Endodermal cell (in vitro differentiated cells): Measurements from ENCODE around the gene CDC42BPB. TPM values are rescaled to one million over a fixed set of nuclear protein-coding genes. Genes with fewer than 3 reads are reported as not detected.

ENCODE experiments used
- DNase-seq: peaks from one replicate; pipeline ENCODE4 v3.0.0-alpha.2; 2017
- H3K27ac ChIP-seq: 2 replicates; pipeline ENCODE4 v1.5.1; 2013; ENCODE audit warnings: mild to moderate bottlenecking, low read depth, low read length, moderate library complexity
- H3K27me3 ChIP-seq: 2 replicates; pipeline ENCODE4 v1.6.1; 2013; ENCODE audit warnings: mild to moderate bottlenecking, low read length, moderate library complexity; ENCODE audit not compliant: insufficient read depth, control insufficient read depth, poor library complexity, severe bottlenecking
- H3K36me3 ChIP-seq: 2 replicates; pipeline ENCODE4 v1.7.0; 2013; ENCODE audit warnings: mild to moderate bottlenecking, low read length, moderate library complexity; ENCODE audit not compliant: control insufficient read depth, insufficient read depth
- H3K4me1 ChIP-seq: one replicate; pipeline ENCODE4 v1.7.0; 2013; ENCODE audit warnings: low read length; ENCODE audit not compliant: control insufficient read depth, insufficient read depth
- H3K4me3 ChIP-seq: 2 replicates; pipeline ENCODE4 v1.5.1; 2013; ENCODE audit warnings: mild to moderate bottlenecking, low read length, moderate library complexity
- H3K9ac ChIP-seq: 2 replicates; pipeline ENCODE4 v1.6.1; 2013; ENCODE audit warnings: mild to moderate bottlenecking, low read length, moderate library complexity; ENCODE audit not compliant: poor library complexity, severe bottlenecking; ENCODE audit errors: extremely low read depth
- H3K9me3 ChIP-seq: 2 replicates; pipeline ENCODE4 v1.6.1; 2013; ENCODE audit warnings: mild to moderate bottlenecking, low read length, moderate library complexity; ENCODE audit not compliant: control insufficient read depth
- H3K27ac Mint-ChIP-seq: 2 replicates; pipeline ENCODE4 v1.8.0; 2020; ENCODE audit warnings: mixed read lengths
- H3K27me3 Mint-ChIP-seq: 2 replicates; pipeline ENCODE4 v1.8.0; 2021; ENCODE audit warnings: mild to moderate bottlenecking, mixed read lengths; ENCODE audit not compliant: insufficient read depth
- H3K36me3 Mint-ChIP-seq: 2 replicates; pipeline ENCODE4 v1.8.0; 2020; ENCODE audit warnings: low read depth, mixed read lengths
- H3K4me1 Mint-ChIP-seq: 2 replicates; pipeline ENCODE4 v1.8.0; 2020; ENCODE audit warnings: mixed read lengths
- H3K4me3 Mint-ChIP-seq: 2 replicates; pipeline ENCODE4 v1.8.0; 2020; ENCODE audit warnings: mild to moderate bottlenecking, moderate library complexity, mixed read lengths
- H3K9me3 Mint-ChIP-seq: 2 replicates; pipeline ENCODE4 v1.8.0; 2020; ENCODE audit warnings: mild to moderate bottlenecking, mixed read lengths
- WGBS, 2 experiments: methylation state at CpG; one replicate each; pipeline versions ENCODE4 v1.1.5 to v1.1.7; 2013; ENCODE audit warnings: missing lambda C conversion rate in 2 of 2, mixed read lengths in 1 of 2; ENCODE audit not compliant: insufficient coverage in 1 of 2, insufficient read length in 1 of 2; 5-methylcytosine and 5-hydroxymethylcytosine counted together
- total RNA-seq, 2 donors: library from RNA; stranded (reverse); fragmentation: NEBNext Ultra II Directional in 1 of 2; extraction: Animal tissue kit (Norgen Biotek cat#: 25700) in 1 of 2; gene quantifications; 2 replicates in 1 of 2; 3 replicates in 1 of 2; pipeline ENCODE4 v1.2.1, GENCODE V29; 2021
- TF ChIP-seq, protein P1 (sequence below): fragments of 200-600 bp; sonication (generic); conservative IDR thresholded peaks from 2 replicates; pipeline ENCODE4 v1.5.0; 2021; ENCODE audit warnings: antibody characterized with exemption, mild to moderate bottlenecking

CDC42BPB gene
- total RNA-seq, 2 donors from 2014 or later: 120 to 123 TPM

DNA sequence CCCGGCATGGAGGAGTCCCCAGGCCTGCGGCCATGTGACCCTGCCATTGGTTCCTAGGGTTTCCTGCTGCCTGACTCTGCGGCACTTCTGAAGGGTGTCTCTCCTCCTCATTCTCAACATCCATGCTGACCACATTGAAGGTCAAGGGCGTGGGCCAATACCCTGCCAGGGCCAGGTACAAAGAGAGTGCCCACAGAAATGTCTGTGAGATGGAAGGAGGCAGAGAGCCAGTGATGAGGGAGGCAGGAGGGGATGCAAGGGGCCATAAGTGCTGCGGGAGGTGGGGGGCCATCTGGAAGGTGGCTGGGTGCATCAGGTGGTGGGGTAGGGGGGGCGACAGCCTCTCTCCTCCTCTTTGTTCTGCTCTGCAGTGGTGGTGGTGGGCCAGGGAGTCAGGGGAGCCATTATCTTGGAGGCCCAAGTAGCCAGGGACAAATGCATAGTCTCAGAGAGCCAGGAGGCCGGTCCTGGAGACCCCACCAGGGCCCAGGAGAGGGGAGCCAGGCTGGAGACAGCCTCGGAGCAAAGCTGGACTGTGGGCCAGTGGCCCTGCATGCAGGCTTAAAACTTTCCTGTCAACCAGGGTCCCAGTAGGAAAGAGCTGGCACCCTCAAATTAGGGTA lies 13.0 kb upstream of the CDC42BPB start:
- Histone ChIP-seq H3K4me1 (no peaks in the 10 kb centered on the region), H3K9me3 (no peaks in the 10 kb centered on the region), H3K4me3 (no peak overlapping the region), H3K27me3 (no peaks in the 10 kb centered on the region), H3K9ac (no peak overlapping the region), H3K36me3 (no peaks in the 10 kb centered on the region), H3K27ac (no peak overlapping the region)
- Mint-ChIP-seq H3K36me3 (no peaks in the 10 kb centered on the region), H3K9me3 (no peaks in the 10 kb centered on the region), H3K4me1 (no peaks in the 10 kb centered on the region), H3K27me3 (no peaks in the 10 kb centered on the region), H3K4me3 (no peak overlapping the region), H3K27ac (no peak overlapping the region)
- no peak for DNase-seq
- TF ChIP-seq, protein P1, sequence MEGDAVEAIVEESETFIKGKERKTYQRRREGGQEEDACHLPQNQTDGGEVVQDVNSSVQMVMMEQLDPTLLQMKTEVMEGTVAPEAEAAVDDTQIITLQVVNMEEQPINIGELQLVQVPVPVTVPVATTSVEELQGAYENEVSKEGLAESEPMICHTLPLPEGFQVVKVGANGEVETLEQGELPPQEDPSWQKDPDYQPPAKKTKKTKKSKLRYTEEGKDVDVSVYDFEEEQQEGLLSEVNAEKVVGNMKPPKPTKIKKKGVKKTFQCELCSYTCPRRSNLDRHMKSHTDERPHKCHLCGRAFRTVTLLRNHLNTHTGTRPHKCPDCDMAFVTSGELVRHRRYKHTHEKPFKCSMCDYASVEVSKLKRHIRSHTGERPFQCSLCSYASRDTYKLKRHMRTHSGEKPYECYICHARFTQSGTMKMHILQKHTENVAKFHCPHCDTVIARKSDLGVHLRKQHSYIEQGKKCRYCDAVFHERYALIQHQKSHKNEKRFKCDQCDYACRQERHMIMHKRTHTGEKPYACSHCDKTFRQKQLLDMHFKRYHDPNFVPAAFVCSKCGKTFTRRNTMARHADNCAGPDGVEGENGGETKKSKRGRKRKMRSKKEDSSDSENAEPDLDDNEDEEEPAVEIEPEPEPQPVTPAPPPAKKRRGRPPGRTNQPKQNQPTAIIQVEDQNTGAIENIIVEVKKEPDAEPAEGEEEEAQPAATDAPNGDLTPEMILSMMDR: no peak
- 83 to 90% methylated on average over 3 to 8 of the region's 8 CpGs for WGBS, 2 experiments

DNA sequence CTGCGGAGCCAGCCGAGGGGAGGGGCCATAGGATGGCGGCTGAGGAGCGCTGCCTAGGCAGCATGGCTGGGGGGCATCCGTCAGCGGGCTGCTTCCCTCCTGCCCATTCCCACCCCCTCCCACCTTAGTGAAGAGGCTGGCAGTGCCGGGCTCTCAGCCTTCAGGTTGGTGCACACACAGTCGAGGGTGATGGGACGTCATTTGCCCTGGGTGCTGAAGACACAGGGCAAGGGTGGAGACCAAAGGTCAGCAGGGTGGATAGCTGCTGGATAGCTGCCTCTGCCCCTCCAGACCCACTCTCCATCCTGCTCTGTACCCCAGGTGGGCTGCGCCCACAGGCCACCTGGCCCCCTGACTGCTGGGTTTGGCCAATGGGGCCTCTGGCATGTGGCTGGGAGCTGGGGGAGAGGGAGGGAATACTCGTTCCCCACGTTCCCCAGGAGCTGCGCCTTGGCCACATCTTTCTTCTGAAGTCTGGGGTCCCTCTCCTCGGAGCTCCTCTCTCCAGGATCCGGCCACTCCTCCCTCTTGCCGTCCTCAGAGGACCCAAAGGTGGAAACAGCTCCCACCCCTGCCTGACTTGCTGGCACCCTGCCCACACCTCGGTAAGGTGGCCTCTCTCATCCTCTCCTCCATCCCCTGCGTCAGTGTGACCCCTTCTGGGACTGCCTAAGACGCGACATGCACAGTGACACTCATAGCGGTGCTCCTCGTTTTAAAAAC lies 11.2 kb upstream of the CDC42BPB start:
- WGBS, 2 experiments: 89 to 90% methylated on average over 9 to 22 of the region's 22 CpGs
- Mint-ChIP-seq H3K4me3 (no peak overlapping the region), H3K9me3 (no peaks in the 10 kb centered on the region), H3K4me1 (no peaks in the 10 kb centered on the region), H3K27me3 (no peaks in the 10 kb centered on the region), H3K36me3 (no peaks in the 10 kb centered on the region), H3K27ac (no peak overlapping the region)
- no peak overlapping the region for H3K9ac ChIP-seq
- no peak overlapping the region for H3K4me3 ChIP-seq
- no peaks in the 10 kb centered on the region for H3K27me3 ChIP-seq
- no peaks in the 10 kb centered on the region for H3K4me1 ChIP-seq
- H3K9me3 ChIP-seq: no peaks in the 10 kb centered on the region
- no peak for DNase-seq
- no peaks in the 10 kb centered on the region for H3K36me3 ChIP-seq
- H3K27ac ChIP-seq: no peak overlapping the region
- TF ChIP-seq, protein P1: no peak

DNA sequence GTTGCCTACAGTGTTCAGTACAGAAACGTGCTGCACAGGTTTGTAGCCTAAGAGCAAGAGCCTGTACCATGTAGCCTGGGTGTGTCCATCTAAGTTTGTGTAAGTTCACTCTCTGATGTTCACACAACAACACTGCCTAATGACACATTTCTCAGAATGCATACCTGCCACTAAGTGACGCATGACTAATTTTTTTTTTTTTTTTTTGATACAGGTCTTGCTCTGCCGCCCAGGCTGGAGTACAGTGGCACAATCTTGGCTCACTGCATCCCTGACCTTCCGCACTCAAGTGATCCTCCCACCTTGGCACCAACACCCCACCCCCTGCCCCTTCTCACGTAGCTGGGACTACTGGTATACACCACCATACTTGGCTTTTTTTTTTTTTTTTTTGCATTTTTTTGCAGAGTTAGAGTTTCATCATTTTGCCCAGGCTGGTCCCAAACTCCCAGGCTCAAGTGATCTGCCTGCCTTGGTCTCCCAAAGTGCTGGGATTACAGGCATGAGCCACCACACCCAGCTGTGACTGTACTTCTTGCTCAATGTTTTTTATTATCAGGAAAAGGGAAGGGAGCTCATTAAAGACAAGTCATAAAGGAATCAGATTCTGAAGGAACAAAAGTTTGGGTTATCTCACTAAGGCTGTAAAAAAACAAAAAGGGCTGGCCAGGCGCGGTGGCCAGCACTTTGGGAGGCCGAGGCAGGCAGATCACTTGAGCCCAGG lies 10.0 kb upstream of the CDC42BPB start:
- TF ChIP-seq, protein P1: no peak
- Histone ChIP-seq H3K27me3 (no peaks in the 10 kb centered on the region), H3K27ac (no peak overlapping the region), H3K4me1 (no peaks in the 10 kb centered on the region), H3K9ac (no peak overlapping the region), H3K9me3 (no peaks in the 10 kb centered on the region), H3K4me3 (no peak overlapping the region), H3K36me3 (no peaks in the 10 kb centered on the region)
- no peak for DNase-seq
- Mint-ChIP-seq H3K9me3 (no peaks in the 10 kb centered on the region), H3K4me1 (no peaks in the 10 kb centered on the region), H3K36me3 (no peaks in the 10 kb centered on the region), H3K27ac (peak overlapping the region; percentile 11), H3K27me3 (no peaks in the 10 kb centered on the region), H3K4me3 (no peak overlapping the region)
- 93 to 98% methylated on average over 7 to 8 of the region's 8 CpGs for WGBS, 2 experiments
